K562 (cell line): Measurements from ENCODE around the gene CTTNBP2NL. TPM values are rescaled to one million over a fixed set of nuclear protein-coding genes. Genes with fewer than 3 reads are reported as not detected.
A peak's percentile ranks its signal among the peaks of the same experiment; 100 is the strongest.

ENCODE experiments used
- ADNP ChIP-seq: fragments of 200-800 bp; sonication (Bioruptor generic); IDR thresholded peaks from 2 replicates; pipeline ENCODE4 v1.6.1; 2016; ENCODE audit warnings: missing genetic modification characterization, missing compliant biosample characterization
- BMI1 ChIP-seq: fragments of 150-350 bp; IDR thresholded peaks from 2 replicates; pipeline ENCODE4 v1.6.1; 2014; ENCODE audit warnings: low read length
- ELF2 ChIP-seq: fragments of 250-450 bp; sonication (Bioruptor Pico); IDR thresholded peaks from 2 replicates; pipeline ENCODE4 v1.5.0; 2021; ENCODE audit warnings: mild to moderate bottlenecking
- EWSR1 ChIP-seq: fragments of 450-650 bp; IDR thresholded peaks from 2 replicates; pipeline ENCODE4 v1.6.1; 2018; ENCODE audit warnings: borderline replicate concordance, mild to moderate bottlenecking, low read depth, moderate library complexity; ENCODE audit not compliant: partially characterized antibody
- FOXA3 ChIP-seq, 2 experiments: fragments of 450-650 bp in 1 of 2; sonication (generic) in 1 of 2; formaldehyde crosslinking; IDR thresholded peaks in 1 of 2; conservative IDR thresholded peaks in 1 of 2; 2 replicates each; pipeline versions ENCODE4 v1.4.0 to v1.8.0; 2020 to 2022; ENCODE audit warnings: mild to moderate bottlenecking in 2 of 2, missing genetic modification reagents in 1 of 2
- FOXK1 ChIP-seq: sonication (generic); formaldehyde crosslinking; IDR thresholded peaks from 2 replicates; pipeline ENCODE4 v1.8.0; 2022; ENCODE audit warnings: missing genetic modification reagents, mild to moderate bottlenecking, borderline replicate concordance
- HMBOX1 ChIP-seq: sonication (generic); IDR thresholded peaks from 2 replicates; pipeline ENCODE4 v1.6.1; 2016
- JUN ChIP-seq, 2 experiments: sonication (generic) in 1 of 2; formaldehyde crosslinking in 1 of 2; IDR thresholded peaks; 2 replicates each; pipeline versions ENCODE4 v1.6.1 to v1.8.0; 2012 to 2022; ENCODE audit warnings: borderline replicate concordance in 2 of 2, mild to moderate bottlenecking in 2 of 2, improper control_type of control experiment in 1 of 2, low read depth in 1 of 2, low read length in 1 of 2, missing genetic modification reagents in 1 of 2
- JUND ChIP-seq, 2 experiments: IDR thresholded peaks; 2 replicates in 1 of 2; 3 replicates in 1 of 2; pipeline ENCODE4 v1.6.1; 2011; ENCODE audit warnings: borderline replicate concordance in 2 of 2, low read depth in 2 of 2, low read length in 2 of 2, improper control_type of control experiment in 1 of 2, missing biosample characterization in 1 of 2, missing genetic modification characterization in 1 of 2, missing genetic modification reagents in 1 of 2
- KAT8 ChIP-seq: fragments of 450-650 bp; IDR thresholded peaks from 2 replicates; pipeline ENCODE4 v1.6.1; 2016; ENCODE audit warnings: low read depth, mild to moderate bottlenecking
- KDM5B ChIP-seq: fragments of 200-600 bp; sonication (generic); IDR thresholded peaks from 2 replicates; pipeline ENCODE4 v1.6.1; 2012; ENCODE audit warnings: low read depth, mild to moderate bottlenecking, moderate library complexity, low read length, control low read depth, inconsistent platforms; ENCODE audit not compliant: insufficient replicate concordance
- MAFG ChIP-seq: fragments of 450-650 bp; conservative IDR thresholded peaks from 2 replicates; pipeline ENCODE4 v1.6.1; 2016; ENCODE audit warnings: missing genetic modification characterization, missing compliant biosample characterization
- RBM17 ChIP-seq: fragments of 200-400 bp; formaldehyde crosslinking; IDR thresholded peaks from 2 replicates; pipeline ENCODE4 v1.6.1; 2017; ENCODE audit warnings: low read depth, mild to moderate bottlenecking, low read length, borderline replicate concordance
- SRF ChIP-seq, 2 experiments: fragments of 250-450, 450-650 bp in 1 of 2; sonication (Bioruptor Pico) in 1 of 2; sonication (generic) in 1 of 2; formaldehyde crosslinking; IDR thresholded peaks; 2 replicates each; pipeline versions ENCODE4 v1.5.0 to v1.5.1; 2020 to 2022; ENCODE audit warnings: mild to moderate bottlenecking in 1 of 2, missing genetic modification reagents in 1 of 2
- TAL1 ChIP-seq: fragments of 450-650 bp; IDR thresholded peaks from 2 replicates; pipeline ENCODE4 v1.6.1; 2016; ENCODE audit warnings: mild to moderate bottlenecking
- U2AF1 ChIP-seq: fragments of 200-400 bp; formaldehyde crosslinking; optimal IDR thresholded peaks from 2 replicates; pipeline ENCODE3; 2017; ENCODE audit warnings: mild to moderate bottlenecking, low read depth, low read length, moderate library complexity
- UBTF ChIP-seq, 2 experiments: IDR thresholded peaks; 2 replicates each; pipeline ENCODE4 v1.6.1; 2012; ENCODE audit warnings: improper control_type of control experiment in 2 of 2, low read depth in 2 of 2, low read length in 2 of 2, borderline replicate concordance in 1 of 2
- YY1 ChIP-seq, 3 experiments: IDR thresholded peaks; 2 replicates each; pipeline ENCODE4 v1.6.1; 2011; ENCODE audit warnings: low read length in 2 of 3, mild to moderate bottlenecking in 2 of 3, moderate library complexity in 2 of 3, borderline replicate concordance in 1 of 3, control low read depth in 1 of 3, low read depth in 1 of 3; ENCODE audit not compliant: insufficient read depth in 3 of 3, insufficient replicate concordance in 2 of 3, control insufficient read depth in 1 of 3, insufficient read length in 1 of 3; ENCODE audit errors: extremely low read depth in 1 of 3
- ZFX ChIP-seq: sonication (generic); formaldehyde crosslinking; IDR thresholded peaks from 2 replicates; pipeline ENCODE4 v1.8.0; 2022; ENCODE audit warnings: mild to moderate bottlenecking, missing genetic modification reagents, moderate library complexity
- ZNF24 ChIP-seq: fragments of 450-650 bp; IDR thresholded peaks from 2 replicates; pipeline ENCODE4 v1.6.1; 2016
- ZNF644 ChIP-seq: fragments of 200-800 bp; sonication (Bioruptor generic); IDR thresholded peaks from 2 replicates; pipeline ENCODE4 v1.6.1; 2016; ENCODE audit warnings: low read depth, missing genetic modification characterization, missing compliant biosample characterization
- polyA plus RNA-seq, 8 experiments: library from polyadenylated mRNA; depleted of rRNA in 4 of 8; stranded (reverse) in 5 of 8; unstranded in 3 of 8; fragments of >200 nt; fragmentation: Nextera tagmentation in 2 of 8; fragmentation: Illumina TruSeq in 1 of 8; extraction: Ambion mirVana in 2 of 8; extraction: Trizol in 1 of 8; gene quantifications; 2 replicates each; pipeline versions ENCODE4 v1.2.1 to v1.2.3, GENCODE V29; 2011 to 2014; ENCODE audit warnings: inconsistent platforms in 1 of 8, missing spikeins in 1 of 8
- total RNA-seq, 7 experiments: library from RNA; depleted of rRNA in 6 of 7; stranded (reverse); fragments of >200 nt in 6 of 7; fragmentation: Illumina TruSeq in 2 of 7; extraction: Trizol in 2 of 7; gene quantifications; 2 replicates each; pipeline versions ENCODE4 v1.2.1 to v1.2.3, GENCODE V29; 2011 to 2021; ENCODE audit warnings: low replicate concordance in 1 of 7
- TF ChIP-seq, protein P1 (sequence below): sonication (generic); formaldehyde crosslinking; IDR thresholded peaks from 2 replicates; pipeline ENCODE4 v1.8.0; 2022; ENCODE audit warnings: missing genetic modification reagents, mild to moderate bottlenecking, borderline replicate concordance

Gene CTTNBP2NL
- total and polyA plus RNA-seq, 9 of the 15 experiments (the other 6 are each of a cell fraction or from before 2014, with no cell fraction given): 0.27 to 1.4 (median 0.62) TPM

GRCh38 chr1:112466078-112466660 is 70.2 kb downstream of the CTTNBP2NL start (continued):
- TF ChIP-seq HMBOX1 (no peak), EWSR1 (no peak), MAFG (no peak), KAT8 (no peak), ELF2 (CRISPR knock-in tag) (no peak), FOXK1 (0 out of 2 replicates have a peak, but pooled peaks have one; percentile 67), RBM17 (no peak), ZNF24 (peak; percentile 71; the same call in 1 of the 2 replicates), SRF (CRISPR knock-in tag; IDR thresholded peaks at IDR 0.05) (peak in 1 of 2 experiments; percentile 88; a peak in 2 of 4 replicates), ADNP (tag) (no peak), JUN (IDR thresholded peaks at IDR 0.05; ENCODE audit: borderline replicate concordance, low read depth, low read length) (0 out of 2 replicates have a peak, but pooled peaks have one; percentile 27), JUN (CRISPR knock-in tag; IDR thresholded peaks at IDR 0.05; ENCODE audit: borderline replicate concordance) (peak; percentile 80; the same call in 1 of the 2 replicates), TAL1 (no peak), FOXA3 (CRISPR knock-in tag; conservative IDR thresholded peaks at IDR 0.05 in 1 of 2, IDR thresholded peaks at IDR 0.05 in 1 of 2) (peak in 1 of 2 experiments; percentile 92; a peak in 2 of 4 replicates), KDM5B (no peak), ZFX (CRISPR knock-in tag) (peak; percentile 59), ZNF644 (tag) (no peak), BMI1 (no peak), JUND (IDR thresholded peaks at IDR 0.05; ENCODE audit: borderline replicate concordance, low read depth, low read length) (peak; percentile 50), JUND (tag; IDR thresholded peaks at IDR 0.05; ENCODE audit: borderline replicate concordance, low read depth, low read length) (peak; percentile 64; the same call in 1 of the 3 replicates), U2AF1 (no peak), YY1 (IDR thresholded peaks at IDR 0.05; ENCODE audit: borderline replicate concordance in 1 of 3, control insufficient read depth in 1 of 3, extremely low read depth in 1 of 3, insufficient read depth in 3 of 3, insufficient read length in 1 of 3, insufficient replicate concordance in 2 of 3, low read depth in 1 of 3, low read length in 2 of 3) (peak in 2 of 3 experiments; percentile 43 to 58), UBTF (IDR thresholded peaks at IDR 0.05; ENCODE audit: borderline replicate concordance in 1 of 2, low read depth in 2 of 2, low read length in 2 of 2) (peak in 1 of 2 experiments; percentile 85; a peak in 1 of 4 replicates)
- TF ChIP-seq, protein P1, sequence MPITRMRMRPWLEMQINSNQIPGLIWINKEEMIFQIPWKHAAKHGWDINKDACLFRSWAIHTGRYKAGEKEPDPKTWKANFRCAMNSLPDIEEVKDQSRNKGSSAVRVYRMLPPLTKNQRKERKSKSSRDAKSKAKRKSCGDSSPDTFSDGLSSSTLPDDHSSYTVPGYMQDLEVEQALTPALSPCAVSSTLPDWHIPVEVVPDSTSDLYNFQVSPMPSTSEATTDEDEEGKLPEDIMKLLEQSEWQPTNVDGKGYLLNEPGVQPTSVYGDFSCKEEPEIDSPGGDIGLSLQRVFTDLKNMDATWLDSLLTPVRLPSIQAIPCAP (CRISPR knock-in tag): no peak
